HG03045 (cell line): ENCODE results near the gene MPRIP.
"Not testable (repeated sequence)": the region's sequence is repeated elsewhere in the genome, so short reads cannot be mapped to it uniquely, and the experiment has no call there.

Source experiments
- ATAC-seq: cut with Tn5 transposase; IDR thresholded peaks from one replicate; pipeline ENCODE4 v1.9.1; 2021; ENCODE audit warnings: mild to moderate bottlenecking, moderate library complexity; ENCODE audit not compliant: unreplicated experiment

Gene MPRIP, protein sequence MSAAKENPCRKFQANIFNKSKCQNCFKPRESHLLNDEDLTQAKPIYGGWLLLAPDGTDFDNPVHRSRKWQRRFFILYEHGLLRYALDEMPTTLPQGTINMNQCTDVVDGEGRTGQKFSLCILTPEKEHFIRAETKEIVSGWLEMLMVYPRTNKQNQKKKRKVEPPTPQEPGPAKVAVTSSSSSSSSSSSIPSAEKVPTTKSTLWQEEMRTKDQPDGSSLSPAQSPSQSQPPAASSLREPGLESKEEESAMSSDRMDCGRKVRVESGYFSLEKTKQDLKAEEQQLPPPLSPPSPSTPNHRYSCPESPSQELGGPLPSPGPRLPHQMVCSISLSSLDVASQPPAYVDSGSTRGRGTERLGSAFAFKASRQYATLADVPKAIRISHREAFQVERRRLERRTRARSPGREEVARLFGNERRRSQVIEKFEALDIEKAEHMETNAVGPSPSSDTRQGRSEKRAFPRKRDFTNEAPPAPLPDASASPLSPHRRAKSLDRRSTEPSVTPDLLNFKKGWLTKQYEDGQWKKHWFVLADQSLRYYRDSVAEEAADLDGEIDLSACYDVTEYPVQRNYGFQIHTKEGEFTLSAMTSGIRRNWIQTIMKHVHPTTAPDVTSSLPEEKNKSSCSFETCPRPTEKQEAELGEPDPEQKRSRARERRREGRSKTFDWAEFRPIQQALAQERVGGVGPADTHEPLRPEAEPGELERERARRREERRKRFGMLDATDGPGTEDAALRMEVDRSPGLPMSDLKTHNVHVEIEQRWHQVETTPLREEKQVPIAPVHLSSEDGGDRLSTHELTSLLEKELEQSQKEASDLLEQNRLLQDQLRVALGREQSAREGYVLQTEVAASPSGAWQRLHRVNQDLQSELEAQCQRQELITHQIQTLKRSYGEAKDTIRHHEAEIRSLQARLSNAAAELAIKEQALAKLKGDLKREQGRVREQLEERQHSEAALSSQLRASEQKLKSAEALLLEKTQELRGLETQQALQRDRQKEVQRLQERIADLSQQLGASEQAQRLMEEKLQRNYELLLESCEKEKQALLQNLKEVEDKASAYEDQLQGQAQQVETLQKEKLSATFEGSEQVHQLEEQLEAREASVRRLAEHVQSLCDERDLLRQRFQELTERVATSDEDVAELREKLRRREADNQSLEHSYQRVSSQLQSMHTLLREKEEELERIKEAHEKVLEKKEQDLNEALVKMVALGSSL (N-terminal part only)

DNA sequence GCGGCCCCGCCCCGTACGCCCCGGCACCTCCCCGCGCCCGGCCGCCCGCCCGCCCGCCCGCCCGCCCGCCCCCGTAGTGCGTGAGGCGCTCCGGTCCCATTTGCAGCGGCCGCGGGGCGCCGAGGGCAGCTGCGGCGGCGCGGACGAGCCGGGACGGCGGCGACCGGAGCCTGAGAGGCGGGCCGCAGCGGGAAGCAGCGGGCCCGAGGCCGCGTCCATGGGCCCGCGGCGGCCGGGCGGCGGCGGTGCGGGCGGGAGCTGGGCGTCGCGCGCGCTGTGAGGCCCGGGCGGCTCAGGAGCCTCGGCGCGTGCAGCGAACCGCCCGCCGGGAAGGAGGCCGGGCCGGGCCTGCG, at the start of gene MPRIP:
MPRIP (plus strand) TSS at position 74 of the 353 bp plus-strand sequence. CDS start 392 bp downstream, outside the sequence.
- ATAC-seq: no peak

DNA sequence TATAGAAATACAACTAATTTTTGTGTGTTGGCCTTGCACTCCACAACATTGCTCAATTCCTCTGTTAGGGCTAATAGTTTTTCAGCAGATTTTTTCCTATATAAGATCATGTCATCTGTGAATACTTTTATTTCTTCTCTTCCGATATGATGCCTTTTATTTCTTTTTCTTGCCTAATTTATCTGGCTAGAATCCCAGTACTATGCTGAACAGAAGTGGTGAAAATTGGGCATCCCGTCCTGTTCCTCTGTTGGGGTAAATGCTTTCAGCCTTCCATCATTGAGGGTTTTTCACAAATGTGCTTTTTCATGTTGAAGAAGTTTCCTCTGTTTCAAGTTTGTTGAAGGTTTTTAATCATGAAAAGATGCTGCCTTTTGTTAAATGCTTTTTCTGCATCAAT, 47.6 kb upstream of the MPRIP start:
- ATAC-seq: no peak

DNA sequence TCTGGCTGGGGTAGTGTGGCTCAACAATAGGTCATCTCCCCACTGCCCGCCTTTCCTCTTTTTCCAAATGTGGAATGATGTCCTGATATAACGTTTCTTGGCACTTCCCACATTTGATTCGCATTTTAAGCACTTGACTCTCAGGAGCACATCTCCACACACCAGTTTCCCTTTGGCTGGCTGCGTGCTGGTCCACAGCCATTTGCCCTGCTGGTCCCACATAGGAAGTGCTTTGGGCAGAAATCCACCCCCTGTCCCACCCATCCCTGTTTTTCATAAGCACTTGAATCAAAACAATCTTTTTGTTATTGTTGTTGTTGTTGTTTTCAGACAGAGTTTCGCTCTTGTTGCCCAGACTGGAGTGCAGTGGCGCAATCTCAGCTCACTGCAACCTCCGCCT, 46.3 kb upstream of the MPRIP start:
- ATAC-seq: no peak

DNA sequence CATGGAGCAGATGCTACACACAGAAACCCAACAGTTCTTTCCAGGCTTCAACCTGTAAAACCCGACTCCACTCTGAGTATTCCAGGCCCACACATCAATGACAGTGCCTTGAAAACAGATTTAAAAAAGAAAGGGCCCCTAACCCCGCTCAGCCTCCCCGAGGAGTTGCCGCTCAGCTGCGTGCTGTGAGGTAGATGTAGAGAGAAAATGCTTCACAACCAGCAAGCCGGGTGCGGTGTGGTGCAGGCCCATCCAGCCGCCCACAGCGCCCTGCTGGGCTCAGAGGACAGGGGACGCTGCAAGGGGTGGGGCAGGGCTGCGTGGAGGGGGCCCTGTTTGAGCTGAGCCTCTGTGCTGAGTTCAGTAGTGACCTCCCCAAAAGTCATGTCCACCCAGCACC, 45.5 kb upstream of the MPRIP start:
- not testable (repeated sequence) for ATAC-seq

DNA sequence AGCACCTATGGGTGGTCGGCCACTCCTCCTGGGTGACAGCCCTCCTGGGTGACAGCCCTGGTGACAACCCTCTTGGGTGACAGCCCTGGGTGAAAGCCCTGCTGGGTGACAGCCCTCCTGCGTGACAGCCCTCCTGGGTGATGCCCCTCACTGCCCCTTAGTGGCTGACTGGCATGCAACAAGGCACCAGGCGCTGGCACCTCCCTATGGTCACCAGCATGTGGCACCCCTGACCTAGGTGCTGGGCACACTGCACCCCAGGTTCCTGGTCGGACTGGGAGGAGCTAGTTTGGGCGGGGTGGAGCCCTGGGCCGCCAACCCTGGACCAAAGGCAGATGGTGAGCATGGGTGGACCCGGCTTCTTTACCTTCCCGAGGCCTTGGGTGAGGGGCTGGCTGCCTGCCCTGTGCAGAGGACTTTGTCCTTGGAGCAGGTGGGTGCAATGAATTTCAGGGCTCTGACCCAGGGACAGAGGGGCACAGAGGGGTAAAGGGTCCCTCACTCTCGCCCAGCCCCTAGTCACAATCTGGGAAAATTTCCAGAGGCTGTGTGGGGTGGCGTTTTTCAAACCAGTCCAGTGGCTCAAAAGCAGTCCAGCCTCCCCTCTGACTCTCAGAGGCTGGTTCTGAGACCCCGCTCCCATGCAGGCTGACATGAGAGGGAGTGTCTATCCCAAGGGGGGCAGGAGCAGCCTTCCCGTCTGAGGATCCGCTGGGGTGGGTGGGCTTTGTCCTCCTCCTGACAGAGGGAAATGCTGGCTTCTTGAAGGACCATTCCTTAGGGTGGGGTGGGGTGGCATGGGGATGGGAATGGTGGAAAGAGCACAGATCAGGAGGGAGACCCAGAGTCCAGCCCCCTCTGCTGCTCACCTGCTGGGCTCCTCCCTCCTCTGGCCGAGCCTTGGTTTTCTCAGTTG, 44.5 kb upstream of the MPRIP start:
- no peak for ATAC-seq

DNA sequence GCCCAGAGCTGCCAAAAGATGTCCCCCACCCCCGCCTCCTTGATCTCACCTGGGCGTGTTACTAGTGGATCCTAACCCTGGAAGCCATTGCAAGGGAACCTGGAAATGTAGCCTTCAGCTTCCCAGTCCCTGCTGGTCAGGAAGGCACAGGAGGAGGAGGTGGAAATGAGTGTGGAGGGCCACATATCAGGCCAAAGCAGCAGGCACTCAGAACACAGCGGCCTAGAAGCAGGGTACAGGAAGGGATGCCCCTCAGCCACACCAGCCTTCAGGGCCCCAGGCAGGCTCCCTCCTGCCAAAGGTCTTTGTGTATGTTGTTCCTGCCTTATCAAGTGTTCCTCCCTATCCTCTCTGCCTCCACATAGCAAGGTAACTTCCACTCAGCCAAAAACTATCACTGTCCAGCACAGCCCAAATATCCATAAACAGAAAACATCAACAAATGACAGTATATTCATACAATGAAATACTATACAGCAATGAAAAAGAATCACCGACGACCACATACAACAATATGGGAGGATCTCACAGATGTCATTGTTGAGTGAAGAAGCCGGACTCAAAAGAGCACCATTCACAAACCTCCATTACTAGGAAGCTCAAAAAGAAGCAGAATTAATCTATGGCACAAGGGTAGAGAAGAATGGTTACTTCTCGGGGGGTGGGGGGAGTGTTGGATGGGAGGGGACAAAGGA, 42.2 kb upstream of the MPRIP start:
- ATAC-seq: no peak

DNA sequence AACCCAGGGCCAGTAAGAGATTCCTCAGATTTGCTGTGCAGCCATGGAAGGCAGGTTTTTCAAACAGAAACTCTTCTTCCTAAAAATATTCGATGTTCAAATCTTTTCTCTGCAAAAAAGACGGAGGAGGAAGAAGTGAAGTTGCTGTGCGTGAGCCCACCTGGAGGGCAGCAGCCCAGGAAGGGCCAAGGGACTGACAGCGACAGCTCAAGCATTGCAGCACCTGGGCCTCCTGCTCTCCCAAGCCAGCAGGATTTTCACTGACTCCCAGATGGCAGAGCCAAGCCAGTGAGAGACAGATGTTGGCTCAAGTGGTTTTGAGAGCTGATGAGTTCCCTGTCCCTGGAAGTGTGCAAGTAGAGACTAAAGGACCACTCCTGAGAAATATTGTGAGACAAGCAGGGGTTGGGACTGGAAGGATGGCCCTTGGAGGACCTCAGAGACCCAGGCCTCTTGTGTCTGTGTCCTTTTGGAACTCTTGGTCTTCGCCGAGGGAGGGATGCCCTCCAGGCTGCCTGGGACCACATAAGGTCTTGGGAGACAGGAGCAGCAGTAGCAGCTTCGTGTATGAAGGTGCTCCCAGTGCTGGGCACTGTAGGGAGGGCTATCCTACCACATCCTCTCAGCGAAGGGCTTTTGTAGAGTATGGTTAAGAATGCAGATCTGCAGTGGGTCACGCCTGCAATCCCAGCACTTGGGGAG, 41.0 kb upstream of the MPRIP start:
- ATAC-seq: no peak

DNA sequence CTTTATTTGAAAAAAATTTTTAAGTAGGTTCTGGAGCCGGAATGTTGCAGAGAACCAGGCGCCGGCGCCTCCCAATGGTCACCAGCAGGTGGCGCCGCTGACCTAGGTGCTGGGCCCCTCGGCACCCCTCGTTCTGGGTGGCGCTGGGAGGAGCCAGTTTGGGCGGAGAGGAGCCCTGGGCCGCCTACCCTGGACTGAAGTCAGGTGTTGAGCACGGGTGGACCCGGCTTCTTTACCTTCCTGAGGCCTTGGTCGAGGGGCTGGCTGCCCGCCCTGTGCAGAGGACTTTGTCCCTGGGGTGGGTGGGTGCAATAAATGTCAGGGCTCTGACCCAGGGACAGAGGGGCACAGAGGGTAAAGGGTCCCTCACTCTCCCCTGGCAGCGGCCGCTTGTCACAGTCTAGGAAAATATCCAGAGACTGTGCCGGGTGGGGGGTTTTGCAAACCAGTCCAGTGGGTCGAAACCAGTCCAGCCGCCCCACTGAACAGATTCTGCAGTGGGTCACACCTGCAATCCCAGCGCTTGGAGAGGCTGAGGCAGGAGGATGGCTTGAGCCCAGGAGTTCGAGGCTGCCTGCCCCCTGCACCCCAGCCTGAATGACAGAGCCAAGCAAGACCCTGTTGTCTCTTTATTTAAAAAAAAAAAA, 40.3 kb upstream of the MPRIP start:
- ATAC-seq: peak; percentile 69

DNA sequence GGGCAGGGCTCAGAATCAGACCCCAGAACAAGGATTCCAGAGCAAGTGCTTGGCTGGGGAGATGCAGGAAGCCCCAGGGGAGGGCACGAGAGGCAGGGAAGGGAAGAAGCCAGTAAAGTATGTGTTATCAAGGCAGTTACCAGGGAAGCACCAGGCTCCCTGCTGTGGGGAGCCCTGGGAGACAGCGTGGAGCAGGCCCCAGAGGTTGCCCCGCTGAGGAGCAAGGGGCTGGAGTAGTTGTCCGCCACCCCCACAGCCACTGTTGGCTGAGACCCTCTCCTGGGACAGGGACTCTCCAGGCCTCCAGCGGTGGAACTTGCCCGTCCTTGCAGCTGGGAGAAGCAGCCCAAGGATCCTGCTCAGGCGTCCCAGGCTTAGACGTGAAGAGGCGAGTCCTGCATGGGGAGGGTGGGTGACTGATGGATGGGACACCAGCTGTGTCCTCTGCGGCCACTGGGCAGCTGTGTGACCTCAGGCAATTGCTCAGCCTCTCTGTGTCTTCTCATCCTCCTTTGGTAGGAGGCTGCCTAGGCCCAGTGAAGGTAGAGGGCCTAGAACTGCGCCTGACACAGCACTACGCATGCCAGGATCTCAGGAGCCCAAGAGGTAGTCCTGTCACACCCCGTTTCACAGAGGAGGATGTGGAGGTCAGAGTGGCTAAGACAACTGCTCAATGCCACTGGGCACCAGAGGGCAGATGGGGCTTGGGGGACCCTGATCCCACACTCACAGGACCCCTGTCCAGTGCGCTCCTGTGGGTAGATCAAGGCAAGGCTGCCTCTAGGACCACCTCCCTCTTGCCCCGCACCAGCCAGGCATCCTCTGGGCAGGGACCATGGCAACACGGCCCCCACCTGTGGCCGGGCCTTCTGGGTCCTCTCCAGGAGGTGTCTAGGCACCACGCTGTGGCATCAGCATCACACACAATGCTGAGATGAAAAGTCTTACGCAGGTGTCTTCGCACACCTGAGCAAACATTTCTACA, 39.2 kb upstream of the MPRIP start:
- not testable (repeated sequence) for ATAC-seq

DNA sequence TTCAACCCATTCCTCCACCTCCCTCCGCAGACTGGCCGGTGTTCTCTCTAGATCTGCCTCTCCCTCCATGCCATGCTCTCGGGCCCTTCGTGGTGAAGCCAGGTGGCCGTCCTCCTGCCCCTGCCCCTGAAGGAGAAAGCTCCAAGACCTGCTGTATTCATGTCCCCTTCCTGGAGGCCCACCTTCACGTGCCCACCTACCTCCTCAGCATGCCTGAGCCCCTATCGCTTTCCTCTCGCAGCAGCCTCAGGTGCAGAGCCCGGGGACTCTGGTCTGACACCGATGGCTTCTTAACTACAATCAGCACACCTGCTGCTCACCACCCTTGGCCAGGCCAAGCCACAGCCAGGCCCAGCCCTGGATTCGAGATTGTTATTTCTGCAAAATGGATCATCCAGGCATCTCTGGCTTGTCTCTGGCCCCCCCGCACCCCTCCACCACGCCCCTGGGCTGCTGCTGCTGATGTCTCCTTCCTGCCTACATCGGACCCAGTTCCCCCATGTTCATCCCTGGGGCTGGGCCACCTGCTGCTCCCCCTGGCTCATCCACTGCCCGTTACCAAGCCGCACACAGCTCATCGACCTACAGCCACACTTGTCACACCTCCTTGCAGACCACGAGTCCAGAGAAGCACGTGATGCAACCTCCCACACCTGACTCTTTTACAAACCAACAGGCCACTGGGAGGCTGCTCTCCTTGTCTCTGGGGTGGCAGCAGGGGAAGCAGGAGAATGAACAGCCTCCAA, 37.8 kb upstream of the MPRIP start:
- ATAC-seq: no peak

DNA sequence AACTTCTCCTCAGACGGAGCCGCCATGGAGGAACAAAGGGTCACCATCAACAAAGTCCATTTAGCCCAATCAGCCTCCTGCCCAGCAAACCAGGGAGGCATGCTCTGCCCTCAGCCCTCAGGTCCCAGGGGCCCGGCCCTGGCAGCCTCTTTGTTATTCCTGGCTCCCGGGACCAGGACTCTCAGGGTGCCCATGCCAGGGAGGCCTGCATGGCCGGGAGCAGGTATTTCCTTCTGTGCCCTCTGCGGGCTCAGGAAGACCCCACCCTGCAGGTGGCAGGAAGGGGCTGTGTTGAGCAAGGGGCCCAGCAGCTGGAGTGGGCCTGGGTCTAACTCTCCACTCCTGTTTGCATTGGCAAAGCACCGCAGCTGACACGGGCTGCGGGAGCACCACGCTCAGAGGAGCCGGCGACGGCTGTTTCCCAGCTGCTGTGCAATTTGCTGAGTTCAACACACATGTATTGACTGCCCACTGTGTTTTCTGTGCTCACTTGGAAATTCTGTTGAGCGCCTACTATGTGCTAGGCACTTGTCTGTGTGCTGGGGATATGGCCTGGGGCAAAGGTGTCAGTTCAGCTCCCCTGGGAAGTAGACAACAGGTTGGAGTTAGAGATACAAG, 37.2 kb upstream of the MPRIP start:
- ATAC-seq: not testable (repeated sequence)

DNA sequence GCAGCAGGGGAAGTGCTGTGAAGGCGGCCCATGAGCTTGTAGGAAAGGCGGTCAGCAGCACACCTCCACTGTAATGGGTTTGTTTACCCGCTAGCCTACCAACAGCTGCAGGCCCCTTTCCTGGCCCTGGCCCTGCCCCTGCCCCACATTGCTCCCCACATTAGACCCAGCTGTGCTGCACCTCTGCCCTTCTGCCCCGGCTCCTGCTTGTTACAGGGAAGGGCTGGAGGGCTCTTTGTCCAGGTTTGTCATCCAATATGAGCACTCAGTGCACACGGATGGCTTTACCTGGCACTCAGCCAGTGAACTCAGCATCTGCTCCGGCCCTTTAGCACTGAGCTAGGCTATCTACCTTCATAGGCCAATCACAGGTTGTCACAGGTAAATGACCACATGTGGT, 34.4 kb upstream of the MPRIP start:
- ATAC-seq: not testable (repeated sequence)

DNA sequence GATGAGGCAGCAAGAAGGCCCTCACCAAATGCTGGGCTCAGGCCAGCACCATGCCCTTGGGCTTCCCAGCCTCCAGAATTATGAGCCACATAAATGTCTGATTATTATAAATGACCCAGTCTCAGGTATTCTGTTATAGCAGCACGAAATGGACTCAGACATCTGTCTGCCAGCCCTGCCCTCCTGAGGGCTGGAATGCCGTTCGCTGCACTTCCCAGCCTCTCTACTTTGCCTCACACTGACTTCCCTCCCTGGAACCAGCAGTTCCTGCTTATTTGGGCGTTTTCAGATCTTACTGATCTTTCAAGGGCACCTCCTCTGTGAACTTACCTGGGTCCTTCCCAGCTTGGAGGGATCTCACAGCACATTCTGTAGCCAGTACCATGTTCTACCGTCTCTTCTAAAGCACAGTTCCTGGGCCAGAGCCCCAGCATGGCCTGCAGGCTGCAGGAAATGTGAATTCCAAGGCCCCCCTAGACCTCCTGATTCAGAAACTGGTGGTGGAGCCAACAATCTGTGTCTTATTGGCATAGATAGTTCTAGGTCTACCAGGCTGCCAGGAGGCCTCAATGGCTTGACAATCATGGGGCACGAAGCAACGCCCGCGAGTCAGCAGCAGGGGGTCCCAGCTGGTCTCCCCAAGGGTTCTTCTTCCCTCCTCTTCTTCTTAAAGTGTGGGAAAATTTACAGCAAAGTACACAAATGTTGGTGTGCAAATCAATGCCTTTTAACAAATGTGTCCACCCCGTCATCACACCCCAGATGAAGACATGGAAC, 33.4 kb upstream of the MPRIP start:
- ATAC-seq: not testable (repeated sequence)

DNA sequence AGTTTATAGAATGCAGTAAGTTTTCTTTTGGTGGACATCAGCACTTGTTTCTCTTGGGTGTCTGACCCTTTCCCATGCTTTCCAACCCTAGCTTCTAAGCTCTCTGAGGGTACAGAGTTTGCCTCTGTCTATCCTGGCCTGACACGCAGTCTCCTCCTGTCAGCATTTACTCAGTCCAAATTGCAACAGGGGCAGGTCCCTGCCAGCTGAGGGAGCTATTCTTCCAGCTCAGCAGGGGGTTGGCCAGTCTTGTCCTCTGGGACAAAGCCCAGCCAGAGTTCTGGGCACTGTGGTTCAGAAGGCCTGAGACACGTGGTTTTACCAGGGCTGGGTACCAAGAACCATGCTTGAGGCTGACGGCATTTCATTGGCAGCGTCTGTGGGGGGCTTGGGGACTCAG, 32.3 kb upstream of the MPRIP start:
- not testable (repeated sequence) for ATAC-seq

DNA sequence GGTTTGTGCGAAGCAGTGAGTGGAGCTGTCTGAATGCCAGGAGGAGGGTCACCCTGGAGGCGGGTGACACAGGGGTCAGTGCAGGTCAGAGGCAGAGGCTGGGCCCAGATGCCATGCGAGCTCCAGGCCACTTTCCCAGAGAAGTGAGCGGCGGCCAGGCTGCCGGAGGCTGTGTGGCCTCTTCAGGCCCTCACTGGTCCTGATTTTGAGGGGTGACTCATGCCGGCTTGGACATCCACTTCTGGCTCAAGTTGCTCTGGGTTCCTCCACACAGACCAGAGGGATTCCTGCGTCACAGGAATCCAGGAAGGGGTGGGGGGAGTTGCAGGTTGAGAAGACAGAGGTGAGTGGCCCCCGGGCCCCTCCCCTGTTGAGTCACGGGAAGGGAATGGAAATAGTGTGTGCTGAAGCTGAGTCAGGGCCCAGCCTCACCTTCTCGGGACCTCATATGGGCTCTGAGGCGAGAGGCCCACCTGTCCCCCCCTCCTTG, 31.7 kb upstream of the MPRIP start:
- not testable (repeated sequence) for ATAC-seq
